ENCODE measurements around the gene FIGN. TPM values are rescaled to one million over a fixed set of nuclear protein-coding genes. Genes with fewer than 3 reads are reported as not detected.

FIGN gene
- total and polyA plus RNA-seq, 2 donors (not counting 3 experiments of a cell fraction or from before 2014, with no cell fraction given), result 1.8 to 8.1 TPM

DNA sequence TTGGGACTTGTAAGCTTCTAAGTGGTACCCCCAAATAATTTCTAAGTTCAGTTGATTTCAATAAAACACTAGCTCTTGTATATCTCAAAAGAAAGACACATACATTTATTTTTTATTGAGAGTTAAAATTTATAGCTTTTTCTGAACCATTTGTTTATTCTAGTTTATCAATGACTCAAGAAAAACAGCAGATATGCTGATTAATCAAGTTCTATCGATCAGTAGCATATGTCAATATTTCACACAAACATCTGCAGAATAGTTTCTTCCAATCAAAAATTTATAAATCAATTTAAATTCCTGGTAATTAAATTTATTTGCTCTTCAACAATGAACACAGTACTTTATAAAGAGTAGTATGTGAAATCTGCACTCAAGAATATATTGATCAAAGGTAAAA, 5.3 kb downstream of the FIGN start:
- Histone ChIP-seq H3K79me2 (ENCODE audit: control insufficient read depth, insufficient read depth, low read length) (peaks cover 20% of the 10 kb centered on the region), H3K27me3 (ENCODE audit: control insufficient read depth in 2 of 2, insufficient read depth in 2 of 2, low read length in 2 of 2) (no peaks in the 10 kb centered on the region), H4K20me1 (replicated peaks; ENCODE audit: control insufficient read depth, extremely low read depth, insufficient read depth, low read length) (no peaks in the 10 kb centered on the region), H3K4me2 (ENCODE audit: insufficient read depth, low read length) (no peak overlapping the region), H3K9me3 (replicated peaks; ENCODE audit: control insufficient read depth, insufficient read depth, low read length) (no peaks in the 10 kb centered on the region), H3K36me3 (ENCODE audit: control insufficient read depth in 2 of 2, extremely low read depth in 1 of 2, insufficient read depth in 2 of 2, low read length in 2 of 2) (no peaks in the 10 kb centered on the region), H3K9ac (replicated peaks; ENCODE audit: extremely low read depth, insufficient read depth, low read length) (no peak overlapping the region), H3K27ac (ENCODE audit: insufficient read depth, low read depth, low read length) (no peak overlapping the region), H2AFZ (ENCODE audit: low read depth, low read length) (no peak overlapping the region), H3K4me3 (replicated peaks in 1 of 3; ENCODE audit: insufficient read depth in 1 of 3, low read depth in 1 of 3, low read length in 3 of 3) (no peak overlapping the region), H3K9me1 (replicated peaks; ENCODE audit: control insufficient read depth, extremely low read depth, insufficient read depth, low read length) (no peaks in the 10 kb centered on the region), H3K4me1 (ENCODE audit: control insufficient read depth, extremely low read depth, insufficient read depth, low read length) (peaks cover 8% of the 10 kb centered on the region)
- no TSS peak for BruUV-seq (replicated peaks)
- ChIA-PET POLR2A (no interaction called here), CTCF (no interaction called here)
- intact Hi-C loops (cut with micrococcal nuclease) (no loop called here), dilution Hi-C loops (cut with MboI; ENCODE audit: extremely low pct_ligation_motif_present, low sequenced_read_pairs) (no loop called here)
- no peak for FAIRE-seq
- no peak for DNase-seq (ENCODE audit: low read depth, low spot score)
- TF ChIP-seq MYC (IDR thresholded peaks at IDR 0.05; ENCODE audit: low read depth, low read length), result no peak

DNA sequence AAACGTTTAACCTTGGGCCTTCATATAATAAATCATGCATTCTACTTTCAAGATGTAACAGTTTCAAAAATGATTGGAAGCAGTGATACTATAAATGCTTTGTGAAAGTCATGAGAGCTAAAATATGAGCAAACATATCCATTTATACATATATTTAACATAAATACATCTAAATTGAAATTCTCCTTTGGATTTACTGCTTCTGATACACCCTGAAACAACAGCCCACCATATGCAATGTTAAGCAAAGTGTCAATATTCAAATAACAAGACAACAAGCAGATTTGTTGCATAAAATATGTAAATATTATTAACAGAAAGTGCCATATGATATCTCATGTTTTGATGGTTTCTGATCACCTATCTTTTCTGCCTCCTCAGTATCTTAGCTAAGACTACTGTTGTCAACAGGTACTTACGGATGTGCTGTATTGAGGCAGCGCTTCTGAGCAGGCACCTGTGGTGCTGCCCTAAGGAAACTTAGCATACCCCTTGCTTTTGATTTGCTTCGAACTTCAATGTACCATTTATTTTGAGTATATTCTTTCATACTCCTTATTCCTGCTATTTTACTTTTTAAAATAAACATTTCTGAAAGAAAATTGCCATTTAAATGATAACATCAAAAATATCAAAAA, 6.1 kb downstream of the FIGN start:
- Histone ChIP-seq H3K36me3 (ENCODE audit: control insufficient read depth in 2 of 2, extremely low read depth in 1 of 2, insufficient read depth in 2 of 2, low read length in 2 of 2) (no peaks in the 10 kb centered on the region), H3K4me1 (ENCODE audit: control insufficient read depth, extremely low read depth, insufficient read depth, low read length) (peaks cover 5% of the 10 kb centered on the region), H3K4me2 (ENCODE audit: insufficient read depth, low read length) (no peak overlapping the region), H3K27me3 (ENCODE audit: control insufficient read depth in 2 of 2, insufficient read depth in 2 of 2, low read length in 2 of 2) (no peaks in the 10 kb centered on the region), H3K9ac (replicated peaks; ENCODE audit: extremely low read depth, insufficient read depth, low read length) (no peak overlapping the region), H3K79me2 (ENCODE audit: control insufficient read depth, insufficient read depth, low read length) (peaks cover 19% of the 10 kb centered on the region), H3K27ac (ENCODE audit: insufficient read depth, low read depth, low read length) (no peak overlapping the region), H3K9me3 (replicated peaks; ENCODE audit: control insufficient read depth, insufficient read depth, low read length) (no peaks in the 10 kb centered on the region), H3K9me1 (replicated peaks; ENCODE audit: control insufficient read depth, extremely low read depth, insufficient read depth, low read length) (no peaks in the 10 kb centered on the region), H2AFZ (ENCODE audit: low read depth, low read length) (no peak overlapping the region), H4K20me1 (replicated peaks; ENCODE audit: control insufficient read depth, extremely low read depth, insufficient read depth, low read length) (no peaks in the 10 kb centered on the region), H3K4me3 (replicated peaks in 1 of 3; ENCODE audit: insufficient read depth in 1 of 3, low read depth in 1 of 3, low read length in 3 of 3) (no peak overlapping the region)
- FAIRE-seq, result no peak
- DNase-seq (ENCODE audit: low read depth, low spot score), result no peak
- ChIA-PET CTCF (no interaction called here), POLR2A (no interaction called here)
- dilution Hi-C loops (cut with MboI; ENCODE audit: extremely low pct_ligation_motif_present, low sequenced_read_pairs) (no loop called here), intact Hi-C loops (cut with micrococcal nuclease) (no loop called here)
- no TSS peak for BruUV-seq (replicated peaks)
- no peak for TF ChIP-seq POLR2AphosphoS5 (IDR thresholded peaks at IDR 0.05; ENCODE audit: insufficient read depth, low read depth, low read length)
- no peak for TF ChIP-seq EZH2 (IDR thresholded peaks at IDR 0.05; ENCODE audit: borderline replicate concordance, low read depth, low read length, severe bottlenecking)
- TF ChIP-seq POLR2A (IDR thresholded peaks at IDR 0.05; ENCODE audit: low read depth, low read length), result no peak
- TF ChIP-seq, protein P1, sequence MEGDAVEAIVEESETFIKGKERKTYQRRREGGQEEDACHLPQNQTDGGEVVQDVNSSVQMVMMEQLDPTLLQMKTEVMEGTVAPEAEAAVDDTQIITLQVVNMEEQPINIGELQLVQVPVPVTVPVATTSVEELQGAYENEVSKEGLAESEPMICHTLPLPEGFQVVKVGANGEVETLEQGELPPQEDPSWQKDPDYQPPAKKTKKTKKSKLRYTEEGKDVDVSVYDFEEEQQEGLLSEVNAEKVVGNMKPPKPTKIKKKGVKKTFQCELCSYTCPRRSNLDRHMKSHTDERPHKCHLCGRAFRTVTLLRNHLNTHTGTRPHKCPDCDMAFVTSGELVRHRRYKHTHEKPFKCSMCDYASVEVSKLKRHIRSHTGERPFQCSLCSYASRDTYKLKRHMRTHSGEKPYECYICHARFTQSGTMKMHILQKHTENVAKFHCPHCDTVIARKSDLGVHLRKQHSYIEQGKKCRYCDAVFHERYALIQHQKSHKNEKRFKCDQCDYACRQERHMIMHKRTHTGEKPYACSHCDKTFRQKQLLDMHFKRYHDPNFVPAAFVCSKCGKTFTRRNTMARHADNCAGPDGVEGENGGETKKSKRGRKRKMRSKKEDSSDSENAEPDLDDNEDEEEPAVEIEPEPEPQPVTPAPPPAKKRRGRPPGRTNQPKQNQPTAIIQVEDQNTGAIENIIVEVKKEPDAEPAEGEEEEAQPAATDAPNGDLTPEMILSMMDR (IDR thresholded peaks at IDR 0.05; ENCODE audit: extremely low read depth in 1 of 2, insufficient read depth in 1 of 2, low read depth in 1 of 2, low read length in 2 of 2), result no peak
- TF ChIP-seq, protein P2, sequence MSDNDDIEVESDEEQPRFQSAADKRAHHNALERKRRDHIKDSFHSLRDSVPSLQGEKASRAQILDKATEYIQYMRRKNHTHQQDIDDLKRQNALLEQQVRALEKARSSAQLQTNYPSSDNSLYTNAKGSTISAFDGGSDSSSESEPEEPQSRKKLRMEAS (IDR thresholded peaks at IDR 0.05; ENCODE audit: insufficient read depth, insufficient read length), result no peak
- TF ChIP-seq GATA2 (IDR thresholded peaks at IDR 0.05; ENCODE audit: insufficient read depth, insufficient read length, low read depth, low read length), result no peak
